ENCODE results near the gene TNK1.

GRCh38 chr17:7380855-7381683 lies at the start of gene TNK1:
- TF ChIP-seq ELF1 (tag; IDR thresholded peaks at IDR 0.05) (peak; percentile 42; the same call in 1 of the 2 replicates), ARHGAP35 (IDR thresholded peaks at IDR 0.05; ENCODE audit: partially characterized antibody) (no peak), KDM5B (IDR thresholded peaks at IDR 0.05; ENCODE audit: insufficient replicate concordance, low read depth, low read length) (peak; percentile 84), HBP1 (CRISPR knock-in tag; IDR thresholded peaks at IDR 0.05) (no peak), POLR2AphosphoS5 (IDR thresholded peaks at IDR 0.05; ENCODE audit: control insufficient read depth, insufficient read depth, low read depth, low read length) (no peak), SPI1 (IDR thresholded peaks at IDR 0.05; ENCODE audit: borderline replicate concordance, low read depth, low read length) (0 out of 2 replicates have a peak, but pooled peaks have one; percentile 0), ZNF217 (CRISPR knock-in tag; IDR thresholded peaks at IDR 0.05) (no peak), CTCF (IDR thresholded peaks at IDR 0.05 in 2 of 3, conservative IDR thresholded peaks at IDR 0.05 in 1 of 3; ENCODE audit: insufficient read depth in 2 of 3, low read depth in 1 of 3, low read length in 3 of 3) (no peak), GABPA (tag; conservative IDR thresholded peaks at IDR 0.05; ENCODE audit: low read depth) (no peak), NFXL1 (CRISPR knock-in tag; IDR thresholded peaks at IDR 0.05) (no peak), E2F4 (CRISPR knock-in tag; IDR thresholded peaks at IDR 0.05; ENCODE audit: low read depth) (no peak), ZKSCAN8 (CRISPR knock-in tag; IDR thresholded peaks at IDR 0.05) (no peak), TAF1 (IDR thresholded peaks at IDR 0.05; ENCODE audit: control insufficient read depth, extremely low read depth, insufficient read depth, low read length, severe bottlenecking) (peak; percentile 28), LEF1 (IDR thresholded peaks at IDR 0.05) (no peak)
